Activated CD4-positive, CD25-positive, alpha-beta regulatory T cell treated with anti-CD3 and anti-CD28 coated beads, Interleukin-2, amount 50 U/mL, for 72 hours (primary cell): Measurements from ENCODE around the gene SLC7A9.
"Not testable (repeated sequence)": the region's sequence is repeated elsewhere in the genome, so short reads cannot be mapped to it uniquely, and the experiment has no call there.

Source experiments
- DNase-seq: peaks from one replicate; pipeline ENCODE4 v3.0.0; 2021

The SLC7A9 gene

DNA sequence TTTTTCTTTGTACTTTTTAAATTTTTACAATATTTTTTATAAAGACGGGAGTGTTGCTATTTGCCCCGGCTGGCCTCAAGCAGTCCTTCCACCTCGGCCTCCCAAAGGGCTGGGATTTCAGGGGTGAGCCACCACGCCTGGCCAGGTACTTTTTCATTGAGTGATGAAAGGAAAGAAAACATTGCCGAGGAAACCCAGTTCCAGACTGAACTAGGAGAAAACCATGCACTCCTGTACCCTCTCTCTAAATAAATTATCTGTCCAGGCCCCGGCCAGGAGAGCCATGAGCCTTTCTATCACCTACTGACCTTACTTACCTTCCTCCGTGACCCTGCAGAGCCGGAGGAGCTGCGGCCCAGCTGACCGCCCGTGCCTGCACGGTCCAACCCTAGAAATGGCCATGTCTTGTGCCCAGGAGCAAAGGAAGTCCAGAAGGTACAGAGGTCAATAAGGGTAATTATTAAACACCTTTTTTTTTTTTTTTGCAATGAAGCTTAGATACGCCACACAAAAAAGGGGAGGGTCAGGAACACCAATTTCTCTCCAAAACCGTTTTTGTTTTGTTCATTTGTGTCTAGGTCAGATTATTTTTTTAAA, at the start of gene SLC7A9:
Gene SLC7A9 (minus strand): TSS at position 399 of the 597 bp plus-strand sequence. CDS start 1,233 bp downstream, outside the sequence.
- no peak for DNase-seq

DNA sequence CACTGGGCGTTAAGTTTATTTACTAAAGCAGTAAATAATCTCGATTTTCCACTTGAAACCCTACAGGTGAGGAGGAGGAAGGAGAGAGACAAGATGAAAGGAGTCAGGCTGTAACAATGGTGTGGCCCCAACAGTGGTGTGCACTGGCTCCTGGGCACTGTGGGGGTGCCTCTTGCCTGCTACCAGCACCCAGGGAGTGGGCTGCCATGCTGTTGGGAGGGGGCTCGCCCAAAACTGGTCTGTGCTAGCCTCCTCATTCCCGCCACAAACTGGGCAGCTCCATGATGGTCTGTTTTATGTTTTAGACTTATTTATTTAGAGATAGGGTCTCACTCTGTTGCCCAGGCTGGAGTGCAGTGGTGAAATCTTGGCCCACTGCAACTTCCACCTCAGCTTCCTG, 49.8 kb upstream of the SLC7A9 start:
- no peak for DNase-seq

DNA sequence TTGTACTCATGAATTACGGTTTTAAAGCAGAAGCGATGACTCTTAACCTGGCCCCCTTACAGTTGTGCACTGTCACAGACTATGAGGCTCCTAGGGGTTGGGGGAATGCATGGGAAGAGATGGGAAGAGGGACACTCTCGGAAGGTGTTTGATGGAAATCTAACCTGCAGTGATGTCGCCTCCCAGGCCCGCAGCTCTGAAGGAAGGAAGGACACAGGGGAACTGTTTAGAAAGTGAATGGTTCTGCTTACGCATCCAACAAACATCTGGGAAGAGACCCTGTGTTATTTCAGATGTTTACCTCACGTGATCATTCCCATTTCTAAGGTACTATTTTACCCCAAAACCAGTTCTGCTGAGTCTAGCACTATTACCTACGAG, 48.0 kb upstream of the SLC7A9 start:
- DNase-seq = no peak

DNA sequence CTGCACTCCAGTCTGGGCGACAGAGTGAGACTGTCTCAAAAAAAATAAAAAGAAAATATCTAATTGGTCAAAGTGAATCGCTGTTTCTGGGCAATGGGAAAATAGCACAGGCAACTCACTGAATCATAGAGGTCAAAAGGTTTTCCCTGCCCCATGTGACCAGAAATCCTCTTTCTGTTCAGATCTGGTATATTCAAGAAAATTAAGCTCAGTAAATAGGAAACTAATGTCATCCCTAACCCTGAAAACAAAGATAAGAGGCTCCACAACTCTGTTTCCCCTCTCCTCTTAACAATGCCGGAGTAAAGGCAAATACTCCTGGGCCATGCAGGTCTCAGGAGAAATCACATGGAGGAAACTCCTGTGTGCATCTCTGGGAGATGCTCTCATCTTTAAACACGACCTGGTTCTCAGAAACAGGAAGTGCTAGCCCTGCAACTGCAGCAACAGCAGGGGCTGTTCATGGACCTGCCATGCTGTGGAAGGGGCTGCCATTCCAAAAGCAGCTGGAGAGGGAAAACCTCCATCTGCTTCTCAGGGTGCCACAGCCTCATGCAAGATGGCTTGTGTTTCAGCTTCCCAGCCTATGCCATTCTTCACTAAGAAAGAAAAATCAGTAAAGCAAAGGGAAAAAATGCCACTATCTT, 47.5 kb upstream of the SLC7A9 start:
- DNase-seq = no peak

DNA sequence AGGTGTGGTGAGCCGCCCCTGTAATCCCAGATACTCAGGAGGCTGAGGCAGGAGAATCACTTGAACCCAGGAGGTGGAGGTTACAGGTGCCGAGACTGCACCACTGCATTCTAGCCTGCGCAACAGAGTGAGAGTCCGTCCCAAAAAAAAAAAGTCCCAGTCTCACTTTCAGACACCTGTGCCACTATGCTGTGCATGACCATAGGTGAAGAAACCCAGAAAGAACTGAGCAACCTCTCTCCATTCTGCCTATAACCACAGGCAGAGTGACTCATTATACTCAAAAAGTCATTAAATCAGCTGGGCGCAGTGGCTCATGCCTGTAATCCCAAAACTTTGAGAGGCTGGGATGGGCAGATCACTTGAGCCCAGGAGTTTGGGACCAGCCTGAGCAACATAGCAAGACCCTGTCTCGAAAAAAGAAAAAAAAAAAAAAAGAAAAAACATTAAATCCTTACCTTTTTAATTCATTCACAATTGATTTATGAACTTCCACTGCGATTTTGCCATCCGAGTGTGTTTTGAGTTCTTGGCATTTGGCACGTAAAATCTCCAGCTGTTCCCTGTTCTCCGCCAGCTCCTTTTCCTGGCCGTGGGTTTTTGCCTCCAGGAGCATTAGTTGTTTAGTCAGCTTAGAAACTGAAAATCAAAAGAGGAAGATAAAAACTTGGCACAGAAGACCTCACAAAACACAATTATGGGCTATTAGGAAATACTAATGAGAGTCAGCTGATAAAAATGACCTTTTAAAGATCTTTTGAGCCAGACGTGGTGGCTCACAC, 45.5 kb upstream of the SLC7A9 start:
- DNase-seq = no peak

DNA sequence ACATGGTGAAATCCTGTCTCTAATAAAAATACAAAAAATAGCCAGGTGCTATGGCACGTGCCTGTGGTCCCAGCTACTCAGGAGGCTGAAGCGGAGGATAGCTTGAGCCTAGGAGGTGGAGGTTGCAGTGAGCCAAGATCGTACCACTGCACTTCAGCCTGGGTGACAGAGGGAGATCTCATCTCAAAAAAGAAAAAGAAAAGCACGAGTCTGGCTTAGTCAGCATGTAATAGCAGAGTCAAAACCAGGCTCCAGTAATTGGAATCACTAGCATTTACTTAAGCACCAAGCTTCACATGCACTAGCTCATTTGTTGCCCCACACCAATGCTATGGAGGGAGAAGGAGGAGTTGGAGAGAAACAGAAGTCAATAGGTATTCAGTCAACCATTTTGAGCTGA, 41.9 kb upstream of the SLC7A9 start:
- no peak for DNase-seq

DNA sequence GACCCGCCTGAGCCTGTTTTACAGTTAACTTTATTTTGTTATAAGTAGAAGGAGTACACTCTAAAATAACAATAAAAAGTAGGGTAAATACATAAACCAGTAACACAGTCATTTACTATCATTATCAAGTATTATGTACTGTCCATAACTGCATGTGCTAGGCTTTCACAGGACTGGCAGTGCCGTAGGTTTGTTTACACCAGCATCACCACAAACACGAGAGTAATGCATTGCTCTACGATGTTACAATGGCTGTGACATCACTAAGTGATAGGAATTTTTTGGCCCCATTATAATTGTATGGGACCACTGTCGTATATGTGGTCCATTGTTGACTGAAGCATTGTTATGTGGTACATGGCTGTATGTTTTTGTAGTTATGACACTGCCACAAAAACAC, 41.3 kb upstream of the SLC7A9 start:
- DNase-seq = no peak

DNA sequence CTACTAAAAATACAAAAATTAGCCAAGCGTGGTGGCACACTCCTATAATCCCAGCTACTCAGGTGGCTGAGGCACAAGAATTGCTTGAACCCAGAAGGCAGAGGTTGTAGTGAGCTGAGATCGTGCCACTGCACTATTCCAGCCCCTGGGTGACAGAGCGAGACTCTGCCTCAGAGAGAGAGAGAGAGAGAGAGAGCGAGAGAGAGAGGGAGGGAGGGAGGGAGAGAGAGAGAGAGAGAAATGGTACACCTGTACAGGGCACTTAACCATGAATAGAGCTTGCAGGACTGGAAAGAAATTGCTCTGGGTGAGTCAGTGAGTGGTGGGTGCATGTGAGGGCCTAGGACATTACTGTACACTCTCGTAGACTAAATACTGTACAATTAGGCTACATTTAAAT, 40.5 kb upstream of the SLC7A9 start:
- DNase-seq = no peak

DNA sequence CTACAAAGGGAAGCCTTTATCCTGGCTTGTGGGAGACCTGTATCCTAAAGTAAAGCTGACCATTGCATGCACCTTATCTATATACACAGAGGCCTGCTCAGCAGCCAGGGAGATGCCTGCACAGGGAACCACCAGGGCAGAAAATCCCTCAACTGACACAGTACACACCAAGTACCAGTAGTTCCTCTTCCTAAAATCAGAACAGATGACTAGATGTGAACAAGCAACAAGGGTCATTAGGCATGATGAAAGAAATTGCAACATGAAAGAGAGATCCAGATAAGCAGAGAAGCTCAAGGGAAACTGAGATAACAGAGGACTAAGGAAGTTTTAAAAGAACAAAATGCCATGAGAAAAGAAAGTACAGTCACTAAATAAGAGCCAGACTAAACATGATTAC, 39.7 kb upstream of the SLC7A9 start:
- no peak for DNase-seq

DNA sequence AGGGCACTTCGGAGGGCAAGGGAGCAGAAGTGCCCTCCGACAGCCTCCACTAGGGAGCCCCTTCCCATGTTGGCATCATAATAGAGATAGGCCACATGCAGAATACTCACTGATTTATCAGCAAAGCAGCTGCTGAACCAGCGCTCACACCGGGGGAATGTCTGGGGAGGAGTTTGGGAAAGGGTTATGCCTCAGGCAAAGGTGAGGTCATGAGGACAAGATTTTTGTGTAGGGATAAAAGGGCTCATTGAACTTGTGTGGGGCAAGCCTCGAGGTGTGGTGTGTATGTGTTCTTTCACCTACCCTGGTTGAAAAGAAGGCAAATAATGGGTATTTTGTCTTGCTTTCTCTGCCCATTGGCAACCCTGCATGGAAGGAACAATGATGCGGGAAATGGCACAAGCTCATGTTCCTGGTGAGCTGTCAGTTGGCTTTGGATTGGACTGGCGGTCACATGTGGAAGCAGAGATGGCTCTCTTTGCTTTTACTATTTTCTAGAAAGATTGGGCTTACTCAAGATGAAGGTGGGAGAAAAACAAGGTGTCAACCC, 39.1 kb upstream of the SLC7A9 start:
- DNase-seq = no peak

DNA sequence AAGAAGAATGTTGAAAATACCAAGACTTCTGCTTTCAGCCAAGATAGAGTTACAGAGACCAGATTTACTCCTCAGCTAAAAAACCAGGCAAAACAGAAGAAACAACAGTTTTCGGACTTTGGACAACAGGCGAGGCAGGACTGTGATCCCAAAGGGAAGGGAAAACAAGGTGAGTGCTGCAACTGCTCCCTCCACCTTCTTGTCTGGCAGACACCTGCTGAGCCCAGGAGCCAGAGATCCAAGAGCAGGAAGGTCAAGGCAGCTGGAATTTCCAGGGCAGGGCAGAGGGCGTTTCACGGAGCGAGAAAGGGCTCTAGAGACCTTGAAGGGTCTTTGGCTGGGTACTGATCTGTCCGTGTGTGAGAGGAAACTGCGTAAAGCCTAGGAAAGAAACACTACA, 32.9 kb upstream of the SLC7A9 start:
- DNase-seq = no peak

DNA sequence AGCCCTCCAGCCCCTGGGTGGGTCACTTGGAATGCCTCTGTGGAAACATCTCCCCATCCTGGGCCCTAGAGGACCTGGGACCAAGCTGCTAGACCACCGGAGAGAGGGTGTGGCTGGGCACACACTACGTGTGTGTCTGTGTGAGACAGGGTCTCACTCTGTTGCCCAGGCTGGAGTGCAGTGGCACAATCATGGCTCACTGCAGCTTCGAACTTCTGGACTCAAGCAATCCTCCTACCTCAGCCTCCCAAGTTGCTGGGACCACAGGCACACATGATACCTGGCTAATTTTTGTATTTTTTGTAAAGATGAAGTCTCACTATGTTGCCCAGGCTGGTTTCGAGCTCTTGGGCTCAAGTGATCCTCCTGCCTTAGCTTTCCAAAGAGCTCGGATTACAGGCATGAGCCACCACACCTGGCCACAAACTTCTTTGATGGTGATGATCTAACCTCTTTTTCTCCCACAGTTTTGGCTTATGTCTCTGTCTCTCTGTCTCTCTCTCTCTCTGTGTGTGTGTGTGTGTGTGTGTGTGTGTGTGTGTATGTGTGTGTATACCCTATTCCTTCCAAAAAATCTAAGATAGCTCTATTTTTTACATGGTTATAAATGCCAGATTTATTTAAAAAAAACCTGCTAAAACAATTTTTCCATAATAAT, 32.1 kb upstream of the SLC7A9 start:
- DNase-seq = no peak

DNA sequence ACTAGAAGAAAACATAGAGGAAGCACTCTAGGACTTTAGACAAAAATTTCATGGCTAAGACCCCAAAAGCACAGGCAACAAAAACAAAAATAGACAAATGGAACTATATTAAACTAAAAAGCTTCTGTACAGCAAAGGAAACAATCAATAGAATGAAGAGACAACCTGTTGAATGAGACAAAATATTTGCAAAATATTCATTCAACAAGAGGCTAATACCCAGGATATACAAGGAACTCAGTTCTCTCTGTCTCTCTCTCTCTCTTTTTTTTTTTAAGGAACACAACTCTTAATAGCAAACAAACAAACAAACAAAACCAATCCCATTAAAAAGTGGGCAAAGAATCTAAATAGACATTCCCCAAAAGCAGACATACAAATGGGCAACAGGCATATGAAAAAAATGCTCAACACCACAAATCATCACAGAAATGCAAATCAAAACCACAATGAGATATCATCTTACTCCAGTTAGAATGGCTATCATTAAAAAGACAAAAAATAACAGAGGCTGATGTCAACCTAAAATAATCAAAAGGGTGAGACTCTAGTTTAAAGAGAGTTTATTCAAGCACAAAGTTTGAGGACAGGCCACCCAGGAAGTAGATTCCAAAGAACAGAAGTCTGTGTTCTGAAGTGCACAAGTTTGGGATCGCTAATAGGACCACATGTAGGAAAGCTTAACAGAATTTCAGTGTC, 27.1 kb upstream of the SLC7A9 start:
- no peak for DNase-seq

DNA sequence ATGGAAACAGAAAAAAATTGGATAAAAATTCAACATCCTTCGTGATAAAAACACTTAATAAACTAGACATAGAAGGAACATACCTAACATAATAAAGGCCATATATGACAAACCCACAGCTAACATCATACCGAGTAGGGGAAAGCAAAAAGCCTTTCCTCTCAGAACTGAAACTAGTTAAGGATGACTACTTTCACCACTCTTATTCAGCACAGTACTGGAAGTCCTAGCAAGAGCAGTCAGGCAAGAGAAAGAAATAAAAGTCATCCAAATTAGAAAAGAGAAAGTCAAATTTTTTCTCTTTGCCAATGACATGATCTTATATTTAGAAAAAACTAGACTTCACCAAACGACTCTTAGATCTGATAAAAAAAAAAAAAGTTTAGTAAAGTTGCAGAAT, 25.8 kb upstream of the SLC7A9 start:
- DNase-seq = no peak

DNA sequence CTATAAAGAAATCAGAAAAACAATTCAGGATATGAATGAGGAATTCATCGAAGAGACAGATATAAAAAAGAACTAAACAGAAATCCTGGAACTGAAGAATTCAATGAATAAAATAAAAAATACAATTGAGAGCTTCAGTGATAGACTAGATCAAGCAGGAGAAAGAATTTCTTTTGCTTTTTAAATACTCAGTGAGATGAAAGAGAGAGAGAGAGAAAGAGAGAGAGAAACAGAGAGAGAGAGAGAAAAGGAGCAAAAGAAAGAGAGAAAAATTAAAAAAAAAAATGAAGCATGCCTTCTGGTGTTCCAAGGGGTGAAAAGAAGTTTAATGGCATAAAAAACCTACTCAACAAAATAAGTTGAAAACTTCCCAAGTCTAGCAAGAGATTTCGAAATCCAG, 22.0 kb upstream of the SLC7A9 start:
- no peak for DNase-seq

DNA sequence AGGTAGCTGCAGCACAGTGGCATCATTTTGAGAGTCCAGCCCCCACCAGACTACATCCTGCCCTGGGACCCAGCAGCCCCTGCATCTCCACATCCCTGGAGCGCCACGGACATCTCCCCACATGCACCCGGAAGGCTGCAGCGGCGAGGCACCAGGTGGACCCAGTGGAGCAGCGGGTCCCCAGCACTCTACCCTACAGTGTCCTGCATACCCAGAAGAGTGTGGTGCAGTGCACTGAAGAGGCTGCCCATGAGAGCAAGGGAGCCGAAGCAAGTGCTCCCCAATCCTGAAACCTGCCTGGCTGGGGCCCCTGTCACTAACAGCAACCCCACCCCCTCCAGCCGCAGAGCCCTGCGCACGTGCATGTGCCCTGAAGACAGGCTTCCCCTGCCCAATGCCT, 21.3 kb upstream of the SLC7A9 start:
- no peak for DNase-seq

DNA sequence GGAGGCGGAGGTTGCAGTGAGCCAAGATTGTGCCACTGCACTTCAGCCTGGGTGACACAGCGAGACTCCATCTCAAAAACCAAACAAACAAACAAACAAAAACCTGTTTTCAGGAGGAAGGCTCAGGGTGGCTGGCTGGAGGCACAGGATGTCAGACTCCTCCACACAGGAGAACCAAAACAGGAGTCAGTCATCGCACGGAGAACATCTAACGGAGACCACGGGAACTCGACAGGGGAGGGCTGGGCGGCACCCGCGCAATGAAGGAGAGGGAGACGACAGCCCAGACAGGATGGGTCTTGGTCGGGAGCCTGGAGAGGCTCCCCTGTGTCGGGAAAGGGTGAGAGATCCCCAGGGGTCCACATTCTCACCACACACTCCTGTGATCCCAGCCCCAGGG, 20.8 kb upstream of the SLC7A9 start:
- no peak for DNase-seq

DNA sequence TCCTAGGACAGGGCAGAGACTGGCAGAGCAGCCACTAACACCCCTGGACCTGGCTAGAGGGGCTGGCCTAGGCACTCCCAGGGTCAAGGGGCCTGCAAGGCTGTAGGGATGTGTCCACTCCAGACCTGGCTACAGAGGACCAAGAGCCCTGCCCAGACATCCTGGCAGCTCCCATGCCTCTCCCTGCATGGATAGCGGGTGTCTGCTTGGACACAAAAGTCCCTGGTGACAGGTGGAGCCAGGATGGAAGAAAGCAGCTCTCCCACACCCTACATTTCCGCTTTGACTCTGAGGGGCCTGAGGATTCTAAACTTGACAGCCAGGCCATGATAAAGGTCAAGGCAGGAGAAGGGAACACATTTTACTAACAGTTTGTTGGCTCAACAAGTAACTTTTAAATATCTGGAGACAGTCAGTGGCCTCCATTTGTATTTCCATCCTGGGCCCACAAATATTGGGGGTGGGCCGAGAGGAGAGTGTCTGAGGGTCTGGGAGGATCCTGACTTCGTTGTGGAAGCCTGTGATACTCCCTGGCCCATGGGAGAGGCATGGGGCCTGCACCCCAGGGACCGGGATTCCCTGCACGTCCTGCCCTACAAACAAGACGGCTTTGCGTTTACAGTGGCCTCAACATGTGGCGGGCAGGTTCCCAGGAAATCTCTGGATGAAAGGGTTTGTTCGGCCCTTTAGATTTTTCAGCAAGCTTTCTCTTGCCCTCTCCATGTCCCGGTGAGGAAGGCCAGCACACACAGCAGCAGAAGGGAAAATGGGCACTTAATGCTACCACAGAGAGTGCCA, 19.8 kb upstream of the SLC7A9 start:
- DNase-seq = no peak

DNA sequence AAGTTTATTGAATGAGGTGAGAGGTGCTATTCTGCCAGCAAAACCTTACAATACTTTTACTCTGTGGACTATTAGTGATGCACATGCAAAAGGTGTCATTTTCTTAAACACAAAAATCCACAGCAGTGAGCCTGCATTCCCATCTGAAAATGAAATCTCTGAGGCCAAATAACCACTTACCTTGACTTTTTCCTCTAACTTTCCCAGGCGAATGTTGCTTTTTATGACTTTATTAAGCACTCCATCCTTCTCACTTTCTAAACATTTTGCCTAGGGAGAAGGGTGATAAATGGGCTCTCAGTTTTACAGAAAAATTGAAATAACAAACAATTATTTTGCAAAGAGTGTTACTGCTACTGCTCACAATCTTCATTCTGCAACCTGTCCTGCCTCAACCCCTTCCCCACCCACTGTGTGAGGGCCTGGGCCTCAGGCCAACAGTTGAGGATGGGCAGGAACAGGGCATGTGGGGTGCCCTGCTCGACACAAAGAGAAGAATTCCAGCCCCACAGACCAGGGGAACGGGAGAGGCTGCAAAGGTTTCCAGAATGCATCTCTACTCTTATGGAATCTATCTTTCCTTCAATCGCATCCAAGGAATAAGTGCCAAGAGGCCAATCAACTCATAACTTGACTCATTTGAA, 18.1 kb upstream of the SLC7A9 start:
- no peak for DNase-seq

DNA sequence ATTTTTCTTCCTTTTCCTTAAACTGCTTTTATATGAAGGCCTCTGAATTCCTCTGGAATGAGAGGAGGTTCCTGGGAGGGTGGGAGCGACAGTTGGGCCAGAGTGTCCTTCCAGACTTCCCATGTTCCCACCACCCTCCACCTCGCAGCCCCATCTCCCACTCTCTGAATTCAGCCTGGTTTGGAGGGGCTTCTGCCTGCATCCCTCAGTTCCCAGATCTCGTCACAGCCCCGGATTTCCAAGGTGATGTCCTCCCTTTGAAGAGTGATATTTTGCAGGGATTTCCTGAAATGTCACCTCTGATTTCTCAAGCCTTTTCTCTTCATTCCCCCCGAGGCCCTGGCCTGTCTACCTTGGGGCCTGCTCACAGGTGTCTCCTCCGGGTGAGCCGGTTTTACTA, 16.7 kb upstream of the SLC7A9 start:
- no peak for DNase-seq

DNA sequence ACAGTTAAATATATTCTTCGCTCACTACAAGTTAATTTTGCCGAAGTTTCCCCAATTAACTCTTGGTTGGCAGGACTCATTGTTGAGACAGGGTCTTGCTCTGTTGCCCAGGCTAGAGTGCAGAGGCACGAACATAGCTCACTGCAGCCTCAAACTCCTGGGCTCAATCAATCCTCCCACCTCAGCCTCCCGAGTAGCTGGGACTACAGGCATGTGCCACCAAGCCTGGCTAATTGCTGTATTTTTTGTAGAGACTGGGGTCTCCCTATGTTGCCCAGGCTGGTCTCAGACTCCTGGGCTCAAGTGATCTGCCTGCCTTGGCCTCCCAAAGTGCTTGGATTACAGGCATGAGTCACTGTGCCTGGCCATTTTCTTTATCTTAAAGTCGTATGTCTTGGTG, 15.7 kb upstream of the SLC7A9 start:
- DNase-seq = not testable (repeated sequence)

DNA sequence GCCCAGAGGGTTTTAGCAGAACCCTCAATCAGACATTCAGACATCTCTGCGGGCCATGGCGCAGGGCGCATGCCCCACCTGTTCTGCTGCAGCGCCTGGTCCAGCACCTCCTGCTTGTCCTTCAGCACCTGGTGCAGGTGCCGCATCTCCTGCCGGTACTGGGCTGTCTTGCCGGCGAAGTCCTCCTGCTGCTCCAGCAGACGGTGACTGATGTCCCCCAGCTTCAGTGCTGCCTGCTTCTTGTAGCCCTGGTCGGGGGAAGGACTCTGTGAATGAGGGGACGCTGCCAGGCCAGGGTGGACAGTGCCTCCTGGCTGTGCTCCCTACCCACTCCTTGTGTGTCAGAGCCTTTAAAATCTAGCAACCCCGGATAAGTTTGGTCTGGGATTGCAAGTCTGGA, 12.2 kb upstream of the SLC7A9 start:
- no peak for DNase-seq
